Upper lobe of left lung (tissue), 4 donors: ENCODE data around the gene STAG3.
"Not testable (repeated sequence)": the region's sequence is repeated elsewhere in the genome, so short reads cannot be mapped to it uniquely, and the experiment has no call there.

ENCODE experiments used
- CTCF ChIP-seq, 6 experiments: fragments of 450-650 bp in 4 of 6; fragments of 200-600 bp in 2 of 6; sonication (generic) in 2 of 6; IDR thresholded peaks; one replicate each; pipeline ENCODE4 v1.5.1; 2016 to 2019; ENCODE audit warnings: antibody characterized with exemption in 6 of 6
- EP300 ChIP-seq, 4 donors: sonication (generic); formaldehyde crosslinking; IDR thresholded peaks; one replicate each; pipeline ENCODE4 v1.5.1; 2017; ENCODE audit warnings: antibody characterized with exemption in 4 of 4, control low read depth in 2 of 4
- POLR2A ChIP-seq, 4 donors: fragments of 450-650 bp; IDR thresholded peaks; one replicate each; pipeline ENCODE4 v1.5.1; 2016 to 2017; ENCODE audit warnings: antibody characterized with exemption in 4 of 4, mild to moderate bottlenecking in 2 of 4
- POLR2AphosphoS5 ChIP-seq, 2 donors: sonication (generic); formaldehyde crosslinking; IDR thresholded peaks; one replicate each; pipeline ENCODE4 v1.5.1; 2017; ENCODE audit warnings: antibody characterized with exemption in 2 of 2

- not testable (repeated sequence) for TF ChIP-seq CTCF, POLR2A, POLR2AphosphoS5, EP300 (IDR thresholded peaks at IDR 0.05)
These were observed 82.3 kb downstream of the STAG3 start for GRCh38 chr7:100259984-100260383.
